ENCODE measurements around the gene ZNF85.
A peak's percentile ranks its signal among the peaks of the same experiment; 100 is the strongest.
"Not testable (repeated sequence)": the region's sequence is repeated elsewhere in the genome, so short reads cannot be mapped to it uniquely, and the experiment has no call there.

The ZNF85 gene

DNA sequence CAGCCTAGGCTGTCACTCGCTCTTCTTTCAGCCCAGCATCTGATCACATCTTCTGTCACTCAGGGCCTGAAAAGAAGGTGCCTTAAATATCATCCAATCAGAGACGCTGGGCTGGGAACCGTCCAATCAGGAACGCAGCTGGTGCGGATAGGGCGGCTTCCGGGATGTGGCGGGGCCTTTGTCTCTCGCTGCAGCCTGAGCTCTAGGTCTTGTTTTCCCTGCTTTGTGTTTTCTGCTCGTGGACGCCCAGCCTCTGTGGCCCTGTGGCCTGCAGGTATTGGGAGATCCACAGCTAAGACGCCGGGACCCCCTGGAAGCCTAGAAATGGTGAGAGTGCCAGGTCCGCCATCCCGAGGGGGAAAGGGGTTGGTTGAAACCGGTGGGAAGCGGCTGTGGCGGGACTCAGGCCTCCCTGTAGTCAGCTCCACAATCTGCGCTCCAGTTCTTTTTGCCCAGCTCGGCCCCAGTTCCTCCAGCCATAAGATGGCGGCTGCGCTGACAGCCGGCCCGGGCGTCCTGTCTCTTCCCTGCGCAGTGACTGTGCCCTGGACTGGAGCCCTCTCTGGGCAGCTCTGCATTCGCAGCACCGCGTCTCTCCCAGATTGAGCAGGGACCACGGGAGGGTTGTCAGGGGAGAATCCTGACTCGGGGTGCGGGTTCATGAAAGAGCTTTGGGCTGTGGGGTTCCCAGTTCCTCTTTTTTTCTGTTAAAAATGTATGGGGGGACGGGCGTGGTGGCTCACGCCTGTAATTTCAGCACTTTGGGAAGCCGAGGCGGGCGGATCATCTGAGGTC, at the start of gene ZNF85:
ZNF85 (plus strand) TSS at position 175 of the 795 bp plus-strand sequence; CDS start at position 325, 150 bp downstream.
- DNase-seq = peak; percentile 54 to 96 (median 86)

DNA sequence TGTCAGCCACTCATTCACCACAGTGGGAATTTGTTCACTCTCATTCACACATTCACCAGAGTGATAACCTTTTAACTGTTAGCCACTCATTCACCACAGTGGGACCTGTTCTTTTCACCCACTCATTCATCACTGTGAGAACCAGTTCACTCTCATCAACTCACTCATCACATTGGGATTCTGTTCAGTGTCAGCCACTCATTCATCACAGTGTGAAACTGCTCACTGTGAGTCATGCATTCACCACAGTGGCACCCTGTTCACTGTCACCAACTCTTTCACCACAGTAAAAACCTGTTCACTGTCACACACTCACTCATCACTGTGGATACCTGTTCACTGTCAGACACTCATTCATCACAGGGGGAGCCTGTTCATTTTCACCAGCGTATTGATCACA, 43.5 kb upstream of the ZNF85 start:
- DNase-seq = no peak

DNA sequence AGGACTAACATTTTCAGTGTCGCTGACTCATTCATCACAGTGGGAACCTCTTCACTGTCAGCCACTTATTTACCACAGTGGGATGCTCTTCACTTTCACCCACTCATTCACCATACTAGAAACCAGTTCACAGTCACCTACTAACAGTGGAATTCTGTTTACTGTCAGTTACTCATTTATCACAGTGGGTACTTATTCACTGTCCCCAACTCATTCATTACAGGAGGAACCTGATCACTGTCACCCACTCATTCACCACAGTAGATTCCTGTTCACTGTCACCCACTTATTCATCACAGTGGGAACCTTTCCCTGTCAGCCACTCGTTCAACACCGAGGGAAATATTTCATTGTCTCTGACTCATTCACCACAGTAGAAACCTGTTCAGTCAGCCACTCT, 10.1 kb upstream of the ZNF85 start:
- DNase-seq = no peak

DNA sequence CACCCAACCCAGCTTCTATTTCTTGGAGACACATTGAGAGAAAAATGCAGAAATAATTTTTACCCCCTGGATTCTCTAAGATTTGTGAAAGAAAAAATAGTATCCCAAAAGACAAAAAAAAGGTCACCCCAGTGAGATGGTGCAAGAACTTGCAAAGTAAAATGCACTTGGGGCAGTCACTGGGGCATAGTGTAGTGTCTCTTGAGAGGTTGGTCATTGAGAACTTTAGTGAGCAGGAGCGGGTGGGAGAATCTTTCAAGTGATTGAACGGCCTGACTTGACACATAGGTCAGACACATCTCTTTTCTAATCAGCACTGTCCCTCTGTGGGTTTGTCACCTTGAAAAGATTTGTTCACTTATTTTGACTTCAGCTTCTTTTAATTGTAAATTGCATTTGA, 2.4 kb downstream of the ZNF85 start:
- no peak for DNase-seq

DNA sequence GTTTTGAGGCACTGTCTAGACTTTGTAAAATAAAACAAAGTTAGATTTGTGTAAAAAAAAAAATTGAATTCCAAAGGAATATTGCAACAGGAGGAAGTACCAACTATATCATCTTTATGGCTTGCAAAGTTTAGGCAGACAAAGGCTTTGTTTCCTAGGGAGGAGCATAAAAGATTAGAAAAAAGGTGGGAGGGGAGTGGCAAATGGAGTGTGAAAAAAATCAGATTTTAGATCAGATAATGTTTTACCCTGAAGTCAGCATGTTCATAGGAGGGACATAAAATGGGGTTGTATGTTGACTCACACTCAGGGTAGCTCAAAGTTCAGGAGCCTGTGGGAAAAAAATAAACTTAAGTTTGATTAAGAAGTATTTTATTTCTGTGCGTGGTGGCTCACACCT, 3.7 kb downstream of the ZNF85 start:
- no peak for DNase-seq

DNA sequence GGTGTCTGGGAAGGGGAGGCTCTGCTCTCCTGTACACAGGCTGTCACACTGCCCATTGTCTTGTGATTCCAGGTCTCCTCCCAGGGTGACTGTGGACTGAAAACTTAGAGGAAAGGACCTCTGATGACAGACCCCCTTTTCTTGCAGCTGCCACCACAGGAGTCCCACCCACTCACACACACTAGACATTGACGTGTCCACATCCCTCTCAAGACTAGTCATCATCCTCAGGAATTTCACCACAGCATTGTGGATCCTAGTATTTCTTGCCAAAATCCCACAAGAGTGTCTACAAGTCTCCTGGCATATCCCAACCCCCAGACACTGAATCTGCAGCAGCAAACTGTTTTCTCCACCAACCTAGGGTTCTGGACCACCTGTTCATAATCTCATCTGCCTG, 5.3 kb downstream of the ZNF85 start:
- no peak for DNase-seq

DNA sequence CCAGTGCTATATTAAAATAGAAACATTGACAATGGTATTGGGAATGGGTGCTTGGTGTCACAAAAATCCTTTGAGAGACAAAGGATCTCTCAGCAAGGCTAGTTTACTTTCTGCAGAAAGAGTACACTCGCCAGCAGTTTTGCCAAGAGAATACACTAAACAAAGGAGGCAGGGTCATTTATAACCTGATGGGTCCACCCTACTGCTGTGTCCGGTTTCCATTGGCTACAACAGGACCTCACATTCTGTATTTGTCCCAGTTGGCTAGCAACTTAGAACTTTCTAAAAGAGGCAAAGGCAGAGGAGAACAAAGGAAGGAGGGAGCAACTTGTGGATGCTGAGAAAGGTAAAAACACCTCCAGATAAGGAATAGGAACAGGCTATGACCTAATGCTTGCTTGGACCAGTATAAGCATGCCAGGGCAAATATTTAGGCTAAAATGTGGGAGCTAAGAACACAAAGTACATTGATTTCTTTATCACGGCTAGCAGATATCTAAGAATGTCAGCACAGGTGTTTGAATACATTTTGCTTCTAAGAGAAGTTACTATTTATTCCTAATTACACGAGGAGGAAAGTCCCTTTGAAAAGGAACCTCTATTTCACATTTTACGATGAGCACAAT, 13.4 kb downstream of the ZNF85 start:
- DNase-seq = not testable (repeated sequence)

DNA sequence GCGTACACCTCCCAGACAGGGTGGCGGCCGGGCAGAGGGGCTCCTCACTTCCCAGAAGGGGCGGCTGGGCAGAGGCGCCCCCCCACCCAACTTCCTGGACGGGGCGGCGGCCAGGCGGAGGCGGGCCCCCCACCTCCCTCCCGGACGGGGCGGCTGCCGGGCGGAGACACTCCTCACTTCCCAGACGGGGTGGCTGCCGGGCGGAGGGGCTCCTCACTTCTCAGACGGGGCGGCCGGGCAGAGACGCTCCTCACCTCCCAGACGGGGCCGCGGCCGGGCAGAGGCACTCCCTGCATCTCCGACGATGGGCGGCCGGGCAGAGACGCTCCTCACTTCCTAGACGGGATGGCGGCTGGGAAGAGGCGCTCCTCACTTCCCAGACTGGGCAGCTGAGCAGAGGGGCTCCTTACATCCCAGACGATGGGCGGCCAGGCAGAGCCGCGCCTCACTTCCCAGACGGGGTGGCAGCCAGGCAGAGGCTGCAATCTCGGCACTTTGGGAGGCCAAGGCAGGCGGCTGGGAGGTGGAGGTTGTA, 29.6 kb downstream of the ZNF85 start:
- DNase-seq = not testable (repeated sequence)

DNA sequence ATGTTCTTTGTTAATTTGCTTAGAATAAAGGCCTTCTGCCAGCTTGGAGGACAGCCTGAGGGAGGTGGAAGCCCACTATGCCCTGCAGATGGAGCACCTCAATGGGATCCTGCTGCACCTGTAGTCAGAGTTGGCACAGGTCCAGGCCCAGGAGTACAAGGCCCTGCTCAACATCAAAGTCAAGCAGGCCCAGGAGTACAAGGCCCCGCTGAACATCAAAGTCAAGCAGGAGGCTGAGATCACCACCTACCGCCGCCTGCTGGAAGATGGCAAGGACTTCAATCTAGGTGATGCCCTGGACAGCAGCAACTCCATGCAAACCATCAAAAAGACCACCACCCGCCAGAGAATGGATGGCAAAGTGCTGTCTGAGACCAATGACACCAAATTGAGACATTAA, 41.7 kb downstream of the ZNF85 start:
- DNase-seq = no peak

DNA sequence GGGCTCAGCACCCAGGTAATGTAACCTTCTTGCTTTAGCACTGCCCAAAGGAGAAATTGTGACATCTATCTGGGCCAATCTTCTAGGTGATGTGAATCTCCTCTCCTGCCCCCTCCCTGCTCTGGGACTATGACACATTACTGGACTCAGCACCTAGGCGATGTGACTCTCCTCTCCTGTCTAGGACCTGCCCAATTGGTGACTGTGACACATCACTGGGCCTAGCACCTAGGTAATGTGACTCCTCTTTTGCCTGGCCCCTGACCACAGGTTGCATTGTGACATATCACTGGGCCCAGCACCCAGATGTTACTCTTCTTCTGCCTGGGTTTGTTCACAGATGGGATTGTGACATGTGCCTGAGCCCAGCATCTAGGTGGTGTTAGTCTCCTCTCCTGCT, 45.0 kb downstream of the ZNF85 start:
- no peak for DNase-seq

DNA sequence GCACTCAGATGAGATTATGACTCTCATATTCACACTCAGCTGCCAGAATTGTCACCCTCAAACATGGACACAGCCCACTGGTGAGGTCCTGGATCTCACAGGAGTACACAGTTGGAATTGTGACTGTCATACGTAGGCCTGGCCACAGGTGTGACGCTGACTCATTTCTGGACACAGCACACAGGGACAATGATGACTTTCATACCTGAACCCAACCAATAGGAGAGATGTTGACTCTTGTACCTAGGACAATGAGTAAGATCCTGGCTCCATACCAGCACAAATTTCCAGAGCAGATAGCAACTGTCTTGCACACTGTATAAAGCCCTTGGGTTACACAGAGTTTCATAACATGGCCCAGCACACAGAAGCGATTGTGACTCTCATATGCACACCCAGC, 46.4 kb downstream of the ZNF85 start:
- no peak for DNase-seq

DNA sequence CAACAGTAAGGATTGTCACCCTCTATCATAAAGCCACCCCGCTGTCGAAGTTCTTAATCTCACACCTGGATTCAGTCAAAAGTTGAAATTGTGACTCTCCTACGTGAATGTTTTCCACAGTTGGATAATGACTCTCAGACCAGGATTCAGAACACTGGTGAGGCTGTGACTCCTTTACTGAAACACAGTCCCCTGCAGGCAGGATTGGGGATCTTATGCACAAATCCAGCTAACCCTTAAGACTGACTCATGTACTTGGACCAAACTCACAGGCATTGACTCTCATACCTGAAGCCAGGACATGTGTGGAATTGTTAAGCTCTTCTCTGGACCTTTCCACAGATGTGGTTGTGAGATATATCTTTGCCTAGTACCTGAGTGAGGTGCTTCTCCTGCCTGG, 46.8 kb downstream of the ZNF85 start:
- no peak for DNase-seq

DNA sequence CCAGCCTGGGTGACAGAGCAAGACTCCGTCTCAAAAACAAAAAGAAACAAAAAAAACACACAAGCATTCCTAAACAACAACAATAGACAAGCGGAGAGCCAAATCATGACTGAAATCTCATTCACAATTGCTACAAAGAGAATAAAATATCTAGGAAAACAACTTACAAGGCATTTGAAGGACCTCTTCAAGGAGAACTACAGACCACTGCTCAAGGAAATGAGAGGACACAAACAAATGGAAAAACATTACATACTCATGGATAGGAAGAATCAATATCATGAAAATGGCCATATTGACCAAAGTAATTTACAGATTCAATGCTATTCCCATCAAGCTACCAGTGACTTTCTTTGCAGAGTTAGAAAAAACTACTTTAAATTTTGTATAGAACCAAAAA, 69.7 kb downstream of the ZNF85 start:
- DNase-seq = not testable (repeated sequence)

DNA sequence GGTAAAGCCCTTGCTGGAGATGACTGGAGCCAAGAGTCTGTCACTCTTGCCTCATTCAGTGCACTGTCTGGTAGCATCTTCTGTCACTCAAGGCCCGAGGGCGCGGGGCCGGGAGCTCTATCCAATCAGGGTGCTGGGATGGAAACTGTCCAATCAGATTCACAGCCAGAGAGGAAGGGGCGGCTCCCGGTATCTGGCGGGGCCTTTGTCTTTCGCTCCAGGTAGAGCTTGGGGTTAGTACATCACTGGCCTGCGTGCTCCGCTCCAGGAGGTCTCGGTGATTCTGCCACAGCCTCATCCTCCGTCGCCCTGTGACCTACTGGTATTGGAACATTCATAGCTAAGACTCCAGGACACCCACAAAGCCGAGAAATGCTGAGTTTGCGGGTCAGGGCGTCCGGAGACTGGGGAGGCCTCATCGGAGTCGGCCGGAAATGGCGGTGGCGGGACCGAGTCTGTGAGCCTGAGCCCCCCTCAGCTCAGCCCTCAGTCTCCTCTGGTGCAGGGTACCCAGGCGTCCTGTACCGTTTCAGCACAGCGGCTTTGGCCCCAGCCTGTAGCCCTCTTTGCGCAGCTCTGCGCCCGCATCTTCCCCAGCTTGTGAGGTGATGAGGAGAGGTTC, 76.8 kb downstream of the ZNF85 start:
- peak; percentile 42 to 96 (median 88) for DNase-seq

Measured in nucleus accumbens (tissue), 56 donors.